ENCODE data around the gene EMD. TPM values are rescaled to one million over a fixed set of nuclear protein-coding genes. Genes with fewer than 3 reads are reported as not detected.
"Not testable (repeated sequence)": the region's sequence is repeated elsewhere in the genome, so short reads cannot be mapped to it uniquely, and the experiment has no call there.

EMD gene
- total RNA-seq, 3 donors from 2014 or later (not counting 1 experiment from before 2014, with no cell fraction given): 141 to 175 (median 152) TPM

DNA sequence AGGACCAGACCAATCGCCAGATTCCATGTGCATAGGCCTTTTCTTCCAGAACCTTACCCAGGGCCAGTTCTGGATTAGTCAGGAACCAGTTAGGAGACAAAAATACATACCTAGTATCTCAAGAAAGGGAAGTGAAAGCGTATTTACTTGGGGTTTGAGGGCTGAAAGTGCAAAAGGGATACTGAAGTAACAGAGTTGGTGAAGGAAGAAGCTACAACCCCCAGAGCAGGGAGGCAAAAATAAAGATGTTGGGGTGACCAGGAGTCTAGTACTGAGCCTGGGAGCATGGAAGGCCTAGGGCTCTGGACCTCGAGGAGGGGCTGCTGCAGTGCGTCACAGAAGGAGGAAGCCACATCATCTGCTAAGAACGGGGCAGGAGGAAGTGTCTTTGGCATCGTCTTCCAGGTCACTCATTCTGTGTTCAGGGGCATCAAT is 45.2 kb upstream of the EMD start:
- Mint-ChIP-seq H3K36me3 (no peaks in the 10 kb centered on the region), H3K4me1 (peaks cover 10 to 13% of the 10 kb centered on the region in 2 donors), H3K9me3 (no peaks in the 10 kb centered on the region), H3K4me3 (no peak overlapping the region), H3K27ac (peak overlapping the region; percentile 34 to 50), H3K27me3 (ENCODE audit: low read depth in 2 of 2) (no peaks in the 10 kb centered on the region)
- peaks cover 21% of the 10 kb centered on the region for H3K4me1 ChIP-seq (ENCODE audit: control insufficient read depth, insufficient read depth, low read length)
- no peaks in the 10 kb centered on the region for H3K27me3 ChIP-seq (ENCODE audit: control insufficient read depth, insufficient read depth, low read length)
- no peak for DNase-seq
- peak; percentile 39 to 59 (median 48) for ATAC-seq
- H3K27ac ChIP-seq (ENCODE audit: low read length): peak overlapping the region; percentile 31
- intact Hi-C loops (cut with micrococcal nuclease): no loop called here
- TF ChIP-seq, protein P1, sequence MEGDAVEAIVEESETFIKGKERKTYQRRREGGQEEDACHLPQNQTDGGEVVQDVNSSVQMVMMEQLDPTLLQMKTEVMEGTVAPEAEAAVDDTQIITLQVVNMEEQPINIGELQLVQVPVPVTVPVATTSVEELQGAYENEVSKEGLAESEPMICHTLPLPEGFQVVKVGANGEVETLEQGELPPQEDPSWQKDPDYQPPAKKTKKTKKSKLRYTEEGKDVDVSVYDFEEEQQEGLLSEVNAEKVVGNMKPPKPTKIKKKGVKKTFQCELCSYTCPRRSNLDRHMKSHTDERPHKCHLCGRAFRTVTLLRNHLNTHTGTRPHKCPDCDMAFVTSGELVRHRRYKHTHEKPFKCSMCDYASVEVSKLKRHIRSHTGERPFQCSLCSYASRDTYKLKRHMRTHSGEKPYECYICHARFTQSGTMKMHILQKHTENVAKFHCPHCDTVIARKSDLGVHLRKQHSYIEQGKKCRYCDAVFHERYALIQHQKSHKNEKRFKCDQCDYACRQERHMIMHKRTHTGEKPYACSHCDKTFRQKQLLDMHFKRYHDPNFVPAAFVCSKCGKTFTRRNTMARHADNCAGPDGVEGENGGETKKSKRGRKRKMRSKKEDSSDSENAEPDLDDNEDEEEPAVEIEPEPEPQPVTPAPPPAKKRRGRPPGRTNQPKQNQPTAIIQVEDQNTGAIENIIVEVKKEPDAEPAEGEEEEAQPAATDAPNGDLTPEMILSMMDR (IDR thresholded peaks at IDR 0.05): no peak
- no peaks in the 10 kb centered on the region for H3K36me3 ChIP-seq (ENCODE audit: control insufficient read depth, insufficient read depth, low read length)
- no peaks in the 10 kb centered on the region for H3K9me3 ChIP-seq (ENCODE audit: control insufficient read depth, insufficient read depth, low read length)
- no peak overlapping the region for H3K4me3 ChIP-seq (ENCODE audit: low read length)
- 22% methylated on average over 6 of the region's 6 CpGs for WGBS (ENCODE audit: insufficient coverage)

DNA sequence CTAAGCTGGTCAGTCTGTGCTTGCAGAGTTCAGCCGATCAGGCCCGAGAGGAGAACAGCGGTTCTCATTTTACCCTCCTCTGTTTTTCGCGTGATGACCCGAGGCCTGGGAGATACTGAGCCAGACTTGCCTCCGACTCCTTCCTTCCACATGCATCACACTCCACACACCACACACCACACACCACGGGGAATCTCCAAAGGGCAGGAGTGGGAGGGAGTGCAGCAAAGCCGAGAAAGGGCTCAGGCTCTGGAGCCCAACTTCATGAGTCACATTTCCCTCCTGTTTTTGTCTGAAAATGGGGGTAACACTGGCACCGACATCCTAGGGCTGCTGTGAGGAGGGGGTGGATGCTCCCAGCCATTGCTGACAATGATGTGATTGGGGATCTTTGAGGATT is 44.6 kb upstream of the EMD start:
- TF ChIP-seq, protein P1 (IDR thresholded peaks at IDR 0.05): no peak
- Histone ChIP-seq H3K36me3 (ENCODE audit: control insufficient read depth, insufficient read depth, low read length) (no peaks in the 10 kb centered on the region), H3K4me1 (ENCODE audit: control insufficient read depth, insufficient read depth, low read length) (peaks cover 21% of the 10 kb centered on the region), H3K27me3 (ENCODE audit: control insufficient read depth, insufficient read depth, low read length) (no peaks in the 10 kb centered on the region), H3K27ac (ENCODE audit: low read length) (no peak overlapping the region), H3K4me3 (ENCODE audit: low read length) (no peak overlapping the region), H3K9me3 (ENCODE audit: control insufficient read depth, insufficient read depth, low read length) (no peaks in the 10 kb centered on the region)
- Mint-ChIP-seq H3K4me3 (no peak overlapping the region), H3K4me1 (peaks cover 10 to 13% of the 10 kb centered on the region in 2 donors), H3K36me3 (no peaks in the 10 kb centered on the region), H3K9me3 (no peaks in the 10 kb centered on the region), H3K27me3 (ENCODE audit: low read depth in 2 of 2) (no peaks in the 10 kb centered on the region), H3K27ac (peak overlapping the region in 1 of 2 donors; percentile 50)
- DNase-seq (no peak), ATAC-seq (no peak)
- 82% methylated on average over 5 of the region's 10 CpGs for WGBS (ENCODE audit: insufficient coverage)
- intact Hi-C loops (cut with micrococcal nuclease): no loop called here

DNA sequence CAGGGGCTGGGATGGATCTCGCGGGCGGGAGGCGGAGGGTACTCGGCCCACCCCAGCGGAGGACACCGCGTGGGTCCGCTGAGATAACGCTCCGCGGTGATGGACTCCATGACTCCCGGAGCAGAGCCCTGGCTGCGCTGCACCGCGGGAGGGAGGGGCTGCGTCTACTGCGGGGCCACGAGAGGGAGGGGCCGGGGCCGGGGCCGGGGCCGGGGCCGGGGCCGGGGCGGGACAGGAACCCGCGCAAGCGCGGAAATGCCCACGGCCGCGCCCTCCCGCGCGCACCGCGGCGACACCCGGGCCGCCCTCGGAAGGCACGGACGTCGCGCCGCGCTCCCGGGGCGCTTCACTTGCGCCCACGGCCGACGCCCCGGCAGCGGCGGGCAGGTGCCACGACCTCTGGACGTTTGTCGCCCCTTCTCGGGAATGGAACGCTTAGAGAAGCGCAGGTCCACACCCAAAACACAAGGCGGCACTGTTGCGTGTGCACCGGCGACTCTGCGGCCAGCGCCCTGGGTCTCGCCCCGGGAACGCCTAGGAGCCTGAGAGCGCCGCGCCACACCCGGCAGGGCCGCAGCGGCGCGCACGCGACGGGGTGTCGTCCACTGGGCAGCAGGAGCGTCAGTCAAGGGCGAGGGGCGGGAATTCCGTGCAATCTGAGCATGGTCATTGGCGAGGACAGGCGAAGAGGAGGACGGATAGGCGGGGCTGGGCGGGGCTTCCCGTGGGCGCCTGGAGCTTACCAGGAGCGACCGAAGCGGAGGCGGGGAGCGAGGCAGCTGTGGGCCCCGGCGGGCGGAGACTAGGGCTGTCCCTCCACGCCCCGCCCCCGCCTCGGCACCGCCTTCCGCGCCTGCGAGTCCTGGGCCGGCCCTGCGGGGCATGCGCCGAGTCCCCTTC is 37.4 kb upstream of the EMD start:
- H3K4me1 Mint-ChIP-seq; DNase-seq; H3K36me3 ChIP-seq (ENCODE audit: control insufficient read depth, insufficient read depth, low read length); H3K9me3 Mint-ChIP-seq; H3K36me3 Mint-ChIP-seq; H3K27ac ChIP-seq (ENCODE audit: low read length); H3K4me1 ChIP-seq (ENCODE audit: control insufficient read depth, insufficient read depth, low read length); H3K4me3 ChIP-seq (ENCODE audit: low read length); H3K27me3 ChIP-seq (ENCODE audit: control insufficient read depth, insufficient read depth, low read length); H3K4me3 Mint-ChIP-seq; H3K27me3 Mint-ChIP-seq (ENCODE audit: low read depth in 2 of 2); H3K27ac Mint-ChIP-seq; H3K9me3 ChIP-seq (ENCODE audit: control insufficient read depth, insufficient read depth, low read length): not testable (repeated sequence)
- ATAC-seq: peak; percentile 61 to 82 (median 66)
- intact Hi-C loops (cut with micrococcal nuclease): loop anchor here (10.0 kb wide), 1 partner anchor 53 kb away; the partner anchor contains the start of gene RPL10
- no CpG with 5 or more reads among the region's 115 CpGs for WGBS (ENCODE audit: insufficient coverage)

DNA sequence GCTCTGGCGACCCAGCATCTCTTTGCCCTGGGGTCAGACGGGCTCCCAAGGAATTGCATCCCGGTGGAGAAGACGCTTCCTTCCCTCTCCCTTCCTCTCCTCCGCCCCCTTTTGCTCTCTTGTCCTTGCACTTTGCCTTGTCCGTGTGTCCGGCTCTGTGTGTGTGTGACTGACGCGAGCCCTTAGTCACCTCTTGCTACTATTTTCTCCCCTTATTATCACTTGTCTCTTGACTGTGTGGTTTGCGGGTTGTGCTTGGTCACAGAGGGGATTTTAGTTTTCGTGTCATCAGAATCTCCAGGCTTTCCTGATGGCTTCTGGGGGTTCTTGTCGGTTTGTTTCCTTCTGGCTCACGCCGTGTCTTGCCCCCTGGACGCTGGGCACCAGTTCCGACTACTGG is 36.0 kb upstream of the EMD start:
- peak; percentile 13 to 21 (median 18) for ATAC-seq
- not testable (repeated sequence) for H3K36me3 ChIP-seq (ENCODE audit: control insufficient read depth, insufficient read depth, low read length); H3K4me1 Mint-ChIP-seq; H3K27me3 Mint-ChIP-seq (ENCODE audit: low read depth in 2 of 2); H3K27ac ChIP-seq (ENCODE audit: low read length); H3K9me3 ChIP-seq (ENCODE audit: control insufficient read depth, insufficient read depth, low read length); H3K9me3 Mint-ChIP-seq; H3K27me3 ChIP-seq (ENCODE audit: control insufficient read depth, insufficient read depth, low read length); H3K4me3 ChIP-seq (ENCODE audit: low read length); H3K27ac Mint-ChIP-seq; DNase-seq; H3K4me3 Mint-ChIP-seq; H3K36me3 Mint-ChIP-seq
- intact Hi-C loops (cut with micrococcal nuclease): loop anchor here (10.0 kb wide), 1 partner anchor 52 kb away; the partner anchor contains the start of gene RPL10
- H3K4me1 ChIP-seq (ENCODE audit: control insufficient read depth, insufficient read depth, low read length): peaks cover 12% of the 10 kb centered on the region
- no CpG with 5 or more reads among the region's 16 CpGs for WGBS (ENCODE audit: insufficient coverage)

DNA sequence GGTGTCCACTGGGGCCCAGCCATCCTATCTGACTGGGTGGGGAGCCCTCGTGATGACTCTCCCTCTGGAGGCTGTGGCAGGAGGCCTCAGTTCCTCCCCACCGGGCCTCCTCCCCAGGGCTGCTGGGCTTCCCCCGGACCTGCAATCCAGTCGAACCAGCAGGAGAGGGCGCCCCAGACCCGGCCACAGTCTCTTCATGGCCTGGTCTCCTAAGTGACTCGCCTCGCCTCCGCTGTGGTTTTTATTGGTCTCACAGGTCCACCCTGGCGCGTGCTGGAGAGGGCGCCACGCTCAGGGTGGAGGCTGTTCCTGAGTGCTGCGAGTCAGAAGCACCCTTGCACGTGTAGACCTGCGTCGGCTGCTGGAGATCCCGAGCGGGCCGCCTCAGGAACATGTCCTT is 35.5 kb upstream of the EMD start:
- peaks cover 9 to 12% of the 10 kb centered on the region in 2 donors for H3K4me1 Mint-ChIP-seq
- H3K36me3 Mint-ChIP-seq; H3K27me3 Mint-ChIP-seq (ENCODE audit: low read depth in 2 of 2); H3K9me3 Mint-ChIP-seq; H3K27ac Mint-ChIP-seq; H3K27ac ChIP-seq (ENCODE audit: low read length); H3K4me3 ChIP-seq (ENCODE audit: low read length); DNase-seq; H3K4me3 Mint-ChIP-seq; H3K27me3 ChIP-seq (ENCODE audit: control insufficient read depth, insufficient read depth, low read length); H3K9me3 ChIP-seq (ENCODE audit: control insufficient read depth, insufficient read depth, low read length); H3K36me3 ChIP-seq (ENCODE audit: control insufficient read depth, insufficient read depth, low read length): not testable (repeated sequence)
- WGBS (ENCODE audit: insufficient coverage): no CpG with 5 or more reads among the region's 20 CpGs
- peaks cover 17% of the 10 kb centered on the region for H3K4me1 ChIP-seq (ENCODE audit: control insufficient read depth, insufficient read depth, low read length)
- ATAC-seq: peak; percentile 36 to 62 (median 45)
- intact Hi-C loops (cut with micrococcal nuclease): loop anchor here (10.0 kb wide), 1 partner anchor 51 kb away; the partner anchor contains the start of gene RPL10

Data from natural killer cell (primary cell).